ENCODE results near the gene COL26A1.

DNA sequence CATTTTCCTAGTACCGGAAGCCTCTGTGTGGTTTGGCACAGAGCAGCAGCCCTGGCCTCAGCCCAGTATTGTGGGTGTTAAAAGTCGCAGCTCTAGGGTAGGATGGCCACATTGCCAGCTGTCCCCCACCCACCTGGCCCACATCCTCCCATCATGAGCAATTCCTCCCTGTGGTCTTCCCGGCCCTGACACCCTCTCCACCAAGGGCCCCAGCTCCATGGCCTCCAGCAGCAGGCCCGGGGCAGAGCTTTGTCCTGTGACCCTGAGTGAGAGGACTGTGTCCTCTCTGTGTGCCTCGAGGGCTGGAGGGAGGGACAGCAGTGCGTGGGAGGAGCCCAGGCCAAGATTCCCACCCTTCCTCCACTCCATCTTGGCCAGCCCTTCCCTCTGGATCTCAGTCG is 172.7 kb downstream of the COL26A1 start:
- TF ChIP-seq, protein P1, sequence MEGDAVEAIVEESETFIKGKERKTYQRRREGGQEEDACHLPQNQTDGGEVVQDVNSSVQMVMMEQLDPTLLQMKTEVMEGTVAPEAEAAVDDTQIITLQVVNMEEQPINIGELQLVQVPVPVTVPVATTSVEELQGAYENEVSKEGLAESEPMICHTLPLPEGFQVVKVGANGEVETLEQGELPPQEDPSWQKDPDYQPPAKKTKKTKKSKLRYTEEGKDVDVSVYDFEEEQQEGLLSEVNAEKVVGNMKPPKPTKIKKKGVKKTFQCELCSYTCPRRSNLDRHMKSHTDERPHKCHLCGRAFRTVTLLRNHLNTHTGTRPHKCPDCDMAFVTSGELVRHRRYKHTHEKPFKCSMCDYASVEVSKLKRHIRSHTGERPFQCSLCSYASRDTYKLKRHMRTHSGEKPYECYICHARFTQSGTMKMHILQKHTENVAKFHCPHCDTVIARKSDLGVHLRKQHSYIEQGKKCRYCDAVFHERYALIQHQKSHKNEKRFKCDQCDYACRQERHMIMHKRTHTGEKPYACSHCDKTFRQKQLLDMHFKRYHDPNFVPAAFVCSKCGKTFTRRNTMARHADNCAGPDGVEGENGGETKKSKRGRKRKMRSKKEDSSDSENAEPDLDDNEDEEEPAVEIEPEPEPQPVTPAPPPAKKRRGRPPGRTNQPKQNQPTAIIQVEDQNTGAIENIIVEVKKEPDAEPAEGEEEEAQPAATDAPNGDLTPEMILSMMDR (IDR thresholded peaks at IDR 0.05) = no peak
- no peak for TF ChIP-seq ZFX (IDR thresholded peaks at IDR 0.05; ENCODE audit: borderline replicate concordance)
